OCI-LY7 (cell line): ENCODE results near the gene ANKRD44.

Experiments
- CTCF ChIP-seq: fragments of 200-600 bp; sonication (generic); conservative IDR thresholded peaks from 2 replicates; pipeline ENCODE4 v1.5.1; 2014; ENCODE audit warnings: mild to moderate bottlenecking, antibody characterized with exemption, low read length, moderate library complexity, mixed read lengths
- EZH2phosphoT487 ChIP-seq: fragments of 200-600 bp; sonication (generic); IDR thresholded peaks from 2 replicates; pipeline ENCODE4 v1.6.1; 2018; ENCODE audit warnings: low read depth, borderline replicate concordance, mild to moderate bottlenecking, mixed run types, antibody characterized with exemption, low read length, moderate library complexity, mixed read lengths

GRCh38 chr2:197191177-197191939 is 119.2 kb downstream of the ANKRD44 start:
- peak; percentile 99 for TF ChIP-seq CTCF
- no peak for TF ChIP-seq EZH2phosphoT487
